HL-60 (cell line): ENCODE results near the gene MEF2A.

Experiments used
- GABPA ChIP-seq: IDR thresholded peaks from 2 replicates; pipeline ENCODE4 v1.6.1; 2012; ENCODE audit warnings: low read depth
- POLR2AphosphoS5 ChIP-seq: IDR thresholded peaks from 2 replicates; pipeline ENCODE4 v1.6.1; 2012; ENCODE audit warnings: low read depth
- REST ChIP-seq: IDR thresholded peaks from 2 replicates; pipeline ENCODE4 v1.6.1; 2012; ENCODE audit warnings: low read depth; ENCODE audit not compliant: insufficient replicate concordance
- SPI1 ChIP-seq: IDR thresholded peaks from 2 replicates; pipeline ENCODE4 v1.6.1; 2012; ENCODE audit warnings: low read depth, mild to moderate bottlenecking, borderline replicate concordance
- TF ChIP-seq, protein P1 (sequence below): IDR thresholded peaks from one replicate; pipeline ENCODE4 v1.5.1; 2011; ENCODE audit warnings: low read length, control low read depth, inconsistent platforms; ENCODE audit not compliant: insufficient read depth

DNA sequence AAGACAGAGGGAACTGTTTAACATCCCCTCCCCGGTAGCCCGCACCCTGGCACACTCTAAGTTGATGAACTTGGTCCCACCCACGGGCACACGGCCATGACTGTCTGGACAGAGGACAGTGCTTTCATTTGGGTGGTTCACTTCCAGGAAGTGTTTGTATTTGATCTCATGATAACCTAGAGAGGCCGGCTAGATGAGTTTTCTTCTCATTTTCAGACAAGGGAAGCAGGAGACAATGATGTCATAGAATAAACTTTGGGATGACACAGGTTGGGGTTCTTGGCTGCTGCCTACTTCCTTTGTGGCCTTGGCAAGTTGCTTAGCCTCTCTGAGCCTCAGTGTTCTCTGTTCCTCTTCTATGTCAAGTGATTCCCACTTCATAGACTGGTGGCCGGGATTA is 183.6 kb downstream of the MEF2A start:
- TF ChIP-seq, protein P1, sequence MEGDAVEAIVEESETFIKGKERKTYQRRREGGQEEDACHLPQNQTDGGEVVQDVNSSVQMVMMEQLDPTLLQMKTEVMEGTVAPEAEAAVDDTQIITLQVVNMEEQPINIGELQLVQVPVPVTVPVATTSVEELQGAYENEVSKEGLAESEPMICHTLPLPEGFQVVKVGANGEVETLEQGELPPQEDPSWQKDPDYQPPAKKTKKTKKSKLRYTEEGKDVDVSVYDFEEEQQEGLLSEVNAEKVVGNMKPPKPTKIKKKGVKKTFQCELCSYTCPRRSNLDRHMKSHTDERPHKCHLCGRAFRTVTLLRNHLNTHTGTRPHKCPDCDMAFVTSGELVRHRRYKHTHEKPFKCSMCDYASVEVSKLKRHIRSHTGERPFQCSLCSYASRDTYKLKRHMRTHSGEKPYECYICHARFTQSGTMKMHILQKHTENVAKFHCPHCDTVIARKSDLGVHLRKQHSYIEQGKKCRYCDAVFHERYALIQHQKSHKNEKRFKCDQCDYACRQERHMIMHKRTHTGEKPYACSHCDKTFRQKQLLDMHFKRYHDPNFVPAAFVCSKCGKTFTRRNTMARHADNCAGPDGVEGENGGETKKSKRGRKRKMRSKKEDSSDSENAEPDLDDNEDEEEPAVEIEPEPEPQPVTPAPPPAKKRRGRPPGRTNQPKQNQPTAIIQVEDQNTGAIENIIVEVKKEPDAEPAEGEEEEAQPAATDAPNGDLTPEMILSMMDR = no peak
- no peak for TF ChIP-seq POLR2AphosphoS5
- no peak for TF ChIP-seq GABPA
- no peak for TF ChIP-seq REST
- TF ChIP-seq SPI1 = no peak
